ENCODE data around the gene NME7.
"Not testable (repeated sequence)": the region's sequence is repeated elsewhere in the genome, so short reads cannot be mapped to it uniquely, and the experiment has no call there.

The NME7 gene

DNA sequence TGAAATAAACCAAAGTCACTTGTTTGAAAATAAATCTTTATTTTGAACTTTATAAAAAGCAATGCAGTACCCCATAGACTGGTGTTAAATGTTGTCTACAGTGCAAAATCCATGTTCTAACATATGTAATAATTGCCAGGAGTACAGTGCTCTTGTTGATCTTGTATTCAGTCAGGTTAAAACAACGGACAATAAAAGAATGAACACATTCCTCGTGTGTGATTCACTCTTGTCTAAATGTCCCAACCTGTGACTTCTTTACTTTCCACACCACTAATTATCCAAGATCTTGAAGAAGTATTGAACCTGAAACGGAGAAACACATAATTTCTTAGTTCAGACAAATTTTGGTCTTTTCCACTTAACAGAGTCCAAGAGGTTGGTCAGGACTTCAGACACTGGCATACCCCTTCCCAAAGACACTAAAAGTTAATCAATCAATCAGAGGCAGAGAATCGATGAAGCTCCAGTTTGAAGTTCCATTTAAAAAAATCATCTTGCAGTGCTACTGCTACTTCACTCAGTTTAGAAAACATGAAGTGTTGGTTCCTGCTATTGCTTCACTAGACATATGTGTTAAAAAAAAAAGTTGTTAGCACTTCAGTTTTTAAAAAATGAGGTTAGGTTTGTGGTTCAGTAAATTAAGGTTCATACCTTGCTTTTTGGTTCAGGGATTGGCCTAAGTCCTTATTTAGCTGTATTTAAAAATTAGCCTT is 234.9 kb downstream of the NME7 start:
- no peak for DNase-seq (ENCODE audit: low read depth in 2 of 2, low spot score in 1 of 2)

DNA sequence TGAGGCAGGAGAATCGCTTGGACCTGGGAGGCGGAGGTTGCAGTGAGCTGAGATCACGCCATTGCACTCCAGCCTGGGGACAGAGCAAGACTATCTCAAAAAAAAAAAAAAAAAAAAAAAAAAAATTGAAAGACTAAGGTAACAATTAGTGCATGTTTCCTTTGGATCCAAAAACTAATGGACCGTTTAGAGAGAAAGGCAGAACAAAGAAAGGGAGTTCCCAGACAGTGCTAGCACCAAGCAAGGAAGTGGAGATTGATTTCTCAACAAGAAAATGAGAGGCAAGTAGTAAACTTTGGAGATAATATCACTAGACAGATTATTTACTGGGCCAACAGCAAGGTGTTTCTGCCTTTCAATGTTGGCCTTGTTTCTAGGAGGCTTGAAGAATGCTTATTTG is 236.9 kb downstream of the NME7 start:
- no peak for DNase-seq (ENCODE audit: low read depth in 2 of 2, low spot score in 1 of 2)

DNA sequence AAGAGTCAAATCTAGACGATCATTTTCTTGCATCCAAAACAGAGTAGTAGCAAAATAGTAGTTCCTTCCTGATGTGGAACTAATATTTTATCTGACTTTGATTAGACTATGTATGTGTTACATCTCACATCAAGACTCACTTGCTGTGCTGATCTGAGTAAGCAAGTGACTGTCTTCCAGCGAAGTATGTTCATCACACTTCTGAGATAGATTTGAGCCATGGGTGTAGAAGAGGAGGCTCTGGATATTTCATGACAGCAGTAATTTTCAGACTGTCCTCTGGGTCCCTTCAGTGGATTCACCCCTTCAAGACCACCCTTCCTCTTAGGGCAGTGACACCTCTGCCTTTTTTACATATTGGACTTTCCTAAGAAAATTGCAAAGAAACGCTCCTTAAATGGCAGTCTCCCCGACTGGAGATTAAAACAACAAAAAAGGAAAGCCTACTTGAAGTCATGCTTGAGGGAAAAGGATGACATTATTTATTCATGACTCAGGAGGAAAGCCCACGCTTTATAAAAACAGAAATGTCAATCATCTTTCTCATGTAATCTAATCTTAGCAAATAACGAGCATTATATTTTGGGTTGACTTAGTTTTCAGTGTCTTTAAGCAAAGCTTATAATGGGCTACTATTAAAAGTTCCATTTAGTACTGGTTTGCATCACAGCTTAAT is 238.3 kb downstream of the NME7 start:
- DNase-seq (ENCODE audit: low read depth in 2 of 2, low spot score in 1 of 2): no peak

- DNase-seq (ENCODE audit: low read depth in 2 of 2, low spot score in 1 of 2): no peak
Observed at GRCh38 chr1:169128562-169128961, 239.0 kb downstream of the NME7 start.

DNA sequence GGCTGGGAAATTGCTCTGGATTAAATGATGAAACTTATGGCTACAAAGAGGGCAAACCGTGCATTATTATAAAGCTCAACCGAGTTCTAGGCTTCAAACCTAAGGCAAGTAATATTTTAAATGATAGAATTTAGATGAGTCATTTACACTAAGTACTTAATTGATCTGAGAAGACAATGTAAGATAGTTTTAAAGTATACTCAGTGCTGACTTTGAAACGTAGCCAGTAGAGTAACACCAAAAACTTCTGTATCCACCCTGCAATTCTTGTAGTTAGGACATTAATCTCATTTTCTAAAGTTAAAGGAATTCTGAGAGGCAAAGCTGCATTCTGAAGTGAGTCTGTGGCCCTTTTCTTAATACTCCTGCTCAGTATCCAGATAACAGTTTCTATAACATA is 240.3 kb downstream of the NME7 start:
- DNase-seq (ENCODE audit: low read depth in 2 of 2, low spot score in 1 of 2): no peak

DNA sequence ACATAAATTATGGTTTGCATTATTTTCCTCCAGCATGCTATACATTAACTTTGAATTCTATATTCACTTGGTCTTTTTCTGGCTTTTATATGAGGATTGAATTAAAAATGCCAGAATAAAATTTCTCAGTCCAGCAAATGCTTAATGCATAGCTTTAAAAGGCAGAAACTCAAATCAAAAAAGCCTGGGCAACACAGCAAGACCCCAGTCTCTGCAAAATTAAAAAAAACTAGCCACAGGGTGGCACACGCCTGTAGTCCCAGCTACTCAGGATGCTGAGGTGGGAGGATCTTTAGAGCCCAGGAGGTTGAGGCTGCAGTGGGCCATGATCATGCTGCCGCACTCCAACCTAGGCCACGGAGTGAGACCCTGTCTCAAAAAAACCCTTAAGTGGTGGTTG is 241.3 kb downstream of the NME7 start:
- no peak for DNase-seq (ENCODE audit: low read depth in 2 of 2, low spot score in 1 of 2)

- DNase-seq (ENCODE audit: low read depth in 2 of 2, low spot score in 1 of 2): not testable (repeated sequence)
Observed at GRCh38 chr1:169125597-169125996, 242.0 kb downstream of the NME7 start.

DNA sequence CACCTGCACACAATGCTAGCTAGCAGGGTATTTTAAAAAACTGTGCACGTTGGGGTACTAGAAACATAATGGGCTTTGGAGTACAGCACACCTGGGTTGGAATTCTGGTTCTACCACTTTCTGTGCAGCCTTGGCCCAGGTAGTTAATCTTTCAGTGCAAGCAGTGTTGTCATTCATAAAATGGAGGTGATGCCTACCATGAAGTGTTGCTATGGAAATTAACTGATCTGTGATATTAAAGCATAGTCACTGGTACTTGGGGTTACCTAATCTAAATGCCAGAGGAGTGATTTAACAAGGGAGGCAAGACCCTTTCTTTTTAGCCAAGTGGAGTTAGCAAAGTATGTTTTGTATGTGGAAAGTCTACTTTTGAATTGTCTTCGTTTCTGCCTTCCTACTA is 243.1 kb downstream of the NME7 start:
- no peak for DNase-seq (ENCODE audit: low read depth in 2 of 2, low spot score in 1 of 2)

GRCh38 chr1:169122976-169123375 is 244.6 kb downstream of the NME7 start:
- no peak for DNase-seq (ENCODE audit: low read depth in 2 of 2, low spot score in 1 of 2)

DNA sequence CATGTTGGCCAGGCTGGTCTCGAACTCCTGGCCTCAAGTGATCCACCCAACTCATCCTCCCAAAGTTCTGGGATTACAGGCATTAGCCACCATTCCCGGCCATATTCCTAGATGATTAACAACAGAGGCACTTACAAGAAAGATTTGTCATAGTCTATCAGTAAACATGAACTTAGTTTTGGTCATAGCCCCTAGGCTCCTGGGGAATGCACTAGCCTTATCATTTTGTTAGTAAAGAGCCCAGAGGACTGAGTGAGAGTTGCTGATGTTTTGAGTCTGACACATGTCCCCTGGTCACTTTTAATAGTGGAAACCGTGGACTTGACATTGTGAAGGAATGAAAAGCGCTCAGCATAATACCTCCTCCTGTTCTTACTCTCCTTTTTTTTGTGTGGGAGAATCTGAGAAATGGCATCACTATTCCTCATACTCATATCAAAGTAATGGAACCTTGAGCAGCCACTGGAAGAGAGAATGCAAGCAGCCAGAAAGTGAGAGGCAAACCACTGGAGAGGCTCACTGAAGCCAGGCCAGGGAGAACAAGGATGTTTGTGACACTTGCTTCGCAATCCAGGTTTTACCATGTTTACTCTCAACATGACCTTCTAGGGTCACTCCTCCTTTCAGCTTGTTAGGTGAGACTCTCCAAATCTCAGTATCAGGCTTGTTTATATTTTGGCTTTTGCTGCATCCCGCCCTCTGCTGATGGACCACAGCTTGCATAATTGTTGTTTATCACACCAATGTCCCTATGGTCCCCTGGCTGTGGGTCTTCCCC is 246.3 kb downstream of the NME7 start:
- no peak for DNase-seq (ENCODE audit: low read depth in 2 of 2, low spot score in 1 of 2)

GRCh38 chr1:169120066-169120465 is 247.5 kb downstream of the NME7 start:
- DNase-seq (ENCODE audit: low read depth in 2 of 2, low spot score in 1 of 2): no peak

DNA sequence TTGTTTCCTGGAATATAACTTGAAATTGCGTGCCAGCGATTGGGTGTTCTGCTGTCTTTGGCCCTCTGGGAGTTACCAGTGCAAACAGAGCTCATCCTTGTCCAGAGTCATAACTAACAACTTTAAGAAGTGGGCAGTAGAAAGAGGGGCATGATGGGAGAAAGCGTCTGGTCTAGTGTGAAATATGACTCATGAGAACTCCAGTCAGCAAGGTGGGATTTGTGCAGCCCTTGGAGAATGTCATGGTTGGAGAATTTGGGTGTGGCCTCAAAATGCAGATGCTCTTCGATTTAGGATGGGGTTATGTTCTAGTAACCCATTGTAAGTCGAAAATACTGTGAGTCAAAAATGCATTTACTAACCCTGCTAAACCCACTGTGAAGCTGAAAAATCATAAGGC is 248.2 kb downstream of the NME7 start:
- DNase-seq (ENCODE audit: low read depth in 2 of 2, low spot score in 1 of 2): no peak

DNA sequence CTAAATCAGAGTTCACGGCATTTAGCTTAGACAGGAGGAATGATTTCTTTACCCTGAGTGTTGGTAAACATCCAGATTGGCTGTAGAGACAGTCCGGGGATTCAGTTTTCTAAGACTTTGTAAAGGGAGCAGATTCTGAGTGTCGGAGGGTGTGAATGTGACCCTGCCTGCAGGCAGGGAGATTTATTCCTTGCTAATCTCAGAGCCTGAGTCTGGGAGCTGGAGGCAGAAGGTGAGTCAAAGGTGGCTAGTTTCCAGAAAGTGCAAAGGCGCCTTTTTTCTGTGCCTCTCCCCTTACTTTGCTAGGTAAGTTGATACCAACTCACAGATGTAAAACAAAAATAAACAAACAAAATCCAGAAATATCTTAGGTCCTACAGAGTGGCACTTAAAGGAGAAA is 249.4 kb downstream of the NME7 start:
- no peak for DNase-seq (ENCODE audit: low read depth in 2 of 2, low spot score in 1 of 2)

GRCh38 chr1:169117599-169117998 is 250.0 kb downstream of the NME7 start:
- DNase-seq (ENCODE audit: low read depth in 2 of 2, low spot score in 1 of 2): no peak

GRCh38 chr1:169117014-169117413 is 250.6 kb downstream of the NME7 start:
- no peak for DNase-seq (ENCODE audit: low read depth in 2 of 2, low spot score in 1 of 2)

- no peak for DNase-seq (ENCODE audit: low read depth in 2 of 2, low spot score in 1 of 2)
Observed at GRCh38 chr1:169115891-169116585, 251.6 kb downstream of the NME7 start.

DNA sequence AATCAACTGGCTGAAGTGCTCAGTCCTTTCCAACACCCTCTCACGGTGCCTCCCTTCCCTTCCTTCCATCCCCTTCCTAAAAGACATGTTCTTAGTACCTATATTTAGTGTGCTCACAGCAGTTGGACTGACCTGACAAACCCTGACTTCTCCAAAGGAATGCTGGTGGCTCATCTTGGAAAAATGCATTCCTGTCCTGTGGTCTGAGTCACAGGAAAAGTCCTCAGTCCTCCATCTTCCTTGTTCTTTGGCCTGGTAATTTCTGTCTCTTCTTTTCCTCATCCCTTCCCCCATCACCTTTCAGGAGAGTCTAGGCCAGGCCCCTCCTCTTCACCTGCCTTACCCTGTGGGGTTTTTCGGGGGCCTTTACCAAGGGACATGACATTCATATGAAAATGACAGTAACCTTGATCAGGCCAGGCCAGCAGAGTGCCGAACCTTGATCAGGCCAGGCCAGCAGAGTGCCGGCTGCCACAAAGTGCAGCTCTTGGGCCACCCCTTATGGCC is 253.9 kb downstream of the NME7 start:
- no peak for DNase-seq (ENCODE audit: low read depth in 2 of 2, low spot score in 1 of 2)

DNA sequence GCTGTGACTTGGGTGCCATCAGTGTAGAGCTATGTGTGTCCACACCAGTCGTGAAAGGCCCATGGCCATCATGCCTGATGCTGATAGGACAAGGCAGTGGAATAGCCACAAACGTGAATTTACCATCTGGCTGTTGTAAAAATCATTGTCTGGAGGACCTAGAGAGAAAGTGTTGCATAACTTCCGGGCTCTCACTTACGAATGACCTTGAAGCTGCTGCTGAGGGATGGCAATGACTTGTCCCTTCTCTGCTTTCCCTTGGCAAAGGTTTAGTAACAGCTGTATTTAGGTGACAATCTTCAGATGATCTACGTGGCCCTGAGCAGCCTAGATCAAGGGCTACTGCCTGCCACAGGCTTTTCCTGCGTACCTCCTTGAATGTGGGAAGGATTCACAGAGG is 255.4 kb downstream of the NME7 start:
- DNase-seq (ENCODE audit: low read depth in 2 of 2, low spot score in 1 of 2): no peak

DNA sequence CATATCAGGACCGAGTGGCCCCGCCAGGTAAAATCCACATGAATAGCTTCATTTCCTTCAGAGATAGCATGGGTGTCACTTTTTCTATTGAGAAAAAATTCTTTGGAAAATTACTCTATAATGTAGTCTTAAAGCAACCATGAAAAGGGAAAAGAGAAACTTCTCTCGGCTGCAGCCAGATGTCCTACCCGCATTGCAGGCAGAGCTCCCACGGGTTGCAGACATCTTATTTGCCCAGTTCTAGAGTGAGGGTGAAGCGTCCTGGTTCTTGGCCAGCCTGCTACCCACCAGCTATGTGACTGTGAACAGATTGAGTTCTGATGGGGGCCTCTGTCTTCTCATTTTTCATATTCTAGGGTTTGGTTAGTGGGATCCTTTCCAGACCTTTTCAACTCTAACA is 256.1 kb downstream of the NME7 start:
- no peak for DNase-seq (ENCODE audit: low read depth in 2 of 2, low spot score in 1 of 2)

- DNase-seq (ENCODE audit: low read depth in 2 of 2, low spot score in 1 of 2): no peak
Observed at GRCh38 chr1:169110689-169111447, 256.7 kb downstream of the NME7 start.

- DNase-seq (ENCODE audit: low read depth in 2 of 2, low spot score in 1 of 2): no peak
Observed at GRCh38 chr1:169110236-169110635, 257.4 kb downstream of the NME7 start.
